Parathyroid adenoma (tissue), 2 donors: ENCODE results near the gene FRMD5.

Experiments
- H2AFZ ChIP-seq: fragments of 300-600 bp; sonication (generic); one replicate; pipeline ENCODE4 v1.7.0; 2017; ENCODE audit warnings: antibody characterized with exemption, mild to moderate bottlenecking
- H3K27ac ChIP-seq: fragments of 300-600 bp; sonication (generic); one replicate; pipeline ENCODE4 v1.7.0; 2017
- H3K27me3 ChIP-seq: fragments of 300-600 bp; sonication (generic); one replicate; pipeline ENCODE4 v1.7.0; 2017; ENCODE audit warnings: low read length; ENCODE audit not compliant: control insufficient read depth, insufficient read depth
- H3K36me3 ChIP-seq: fragments of 300-600 bp; sonication (generic); one replicate; pipeline ENCODE4 v1.7.0; 2017; ENCODE audit warnings: low read length; ENCODE audit not compliant: control insufficient read depth, insufficient read depth
- H3K4me1 ChIP-seq: fragments of 300-600 bp; sonication (generic); one replicate; pipeline ENCODE4 v1.7.0; 2017; ENCODE audit warnings: control low read depth
- H3K4me2 ChIP-seq: fragments of 300-600 bp; sonication (generic); one replicate; pipeline ENCODE4 v1.7.0; 2017; ENCODE audit warnings: low read length
- H3K4me3 ChIP-seq: fragments of 300-600 bp; sonication (generic); one replicate; pipeline ENCODE4 v1.7.0; 2017; ENCODE audit warnings: low read depth, low read length
- H3K79me2 ChIP-seq: fragments of 300-600 bp; sonication (generic); one replicate; pipeline ENCODE4 v1.7.0; 2017; ENCODE audit warnings: control low read depth
- H3K9ac ChIP-seq: fragments of 300-600 bp; sonication (generic); one replicate; pipeline ENCODE4 v1.7.0; 2017; ENCODE audit warnings: mild to moderate bottlenecking
- H3K9me3 ChIP-seq: fragments of 300-600 bp; sonication (generic); one replicate; pipeline ENCODE4 v1.7.0; 2017; ENCODE audit warnings: low read length; ENCODE audit not compliant: control insufficient read depth
- CTCF ChIP-seq: fragments of 300-600 bp; sonication (generic); IDR thresholded peaks from one replicate; pipeline ENCODE4 v1.7.0; 2017; ENCODE audit warnings: antibody characterized with exemption, mild to moderate bottlenecking
- donor health status: primary hyperparathyroidism.

The FRMD5 gene

GRCh38 chr15:44082558-44083157 is 112.4 kb downstream of the FRMD5 start:
- Histone ChIP-seq H3K4me2 (no peak overlapping the region), H3K36me3 (no peaks in the 10 kb centered on the region), H3K79me2 (no peaks in the 10 kb centered on the region), H3K27ac (no peak overlapping the region), H3K9ac (no peak overlapping the region), H3K9me3 (no peaks in the 10 kb centered on the region), H3K4me3 (no peak overlapping the region), H3K4me1 (no peaks in the 10 kb centered on the region), H2AFZ (no peak overlapping the region), H3K27me3 (no peaks in the 10 kb centered on the region)
- no peak for TF ChIP-seq CTCF

- H3K4me1 ChIP-seq = no peaks in the 10 kb centered on the region
- no peaks in the 10 kb centered on the region for H3K36me3 ChIP-seq
- no peaks in the 10 kb centered on the region for H3K9me3 ChIP-seq
- H3K4me2 ChIP-seq = no peak overlapping the region
- no peaks in the 10 kb centered on the region for H3K27me3 ChIP-seq
- TF ChIP-seq CTCF = no peak
- H3K9ac ChIP-seq = no peak overlapping the region
- H3K27ac ChIP-seq = no peak overlapping the region
- no peaks in the 10 kb centered on the region for H3K79me2 ChIP-seq
- H3K4me3 ChIP-seq = no peak overlapping the region
- no peak overlapping the region for H2AFZ ChIP-seq
Measured at GRCh38 chr15:44081026-44082013, 113.8 kb downstream of the FRMD5 start.

GRCh38 chr15:44075535-44075934 is 119.5 kb downstream of the FRMD5 start:
- H3K9ac ChIP-seq = no peak overlapping the region
- no peak overlapping the region for H3K4me2 ChIP-seq
- TF ChIP-seq CTCF = no peak
- no peaks in the 10 kb centered on the region for H3K9me3 ChIP-seq
- no peak overlapping the region for H3K4me3 ChIP-seq
- H3K79me2 ChIP-seq = no peaks in the 10 kb centered on the region
- H3K4me1 ChIP-seq = no peaks in the 10 kb centered on the region
- no peaks in the 10 kb centered on the region for H3K36me3 ChIP-seq
- no peak overlapping the region for H2AFZ ChIP-seq
- no peak overlapping the region for H3K27ac ChIP-seq
- no peaks in the 10 kb centered on the region for H3K27me3 ChIP-seq

GRCh38 chr15:44069489-44069888 is 125.6 kb downstream of the FRMD5 start:
- no peak for TF ChIP-seq CTCF
- Histone ChIP-seq H3K9ac (no peak overlapping the region), H3K27ac (no peak overlapping the region), H3K27me3 (no peaks in the 10 kb centered on the region), H3K36me3 (no peaks in the 10 kb centered on the region), H3K79me2 (no peaks in the 10 kb centered on the region), H3K9me3 (no peaks in the 10 kb centered on the region), H3K4me2 (no peak overlapping the region), H3K4me1 (no peaks in the 10 kb centered on the region), H2AFZ (no peak overlapping the region), H3K4me3 (no peak overlapping the region)
